ENCODE measurements around the gene KNDC1.
A peak's percentile ranks its signal among the peaks of the same experiment; 100 is the strongest.
"Not testable (repeated sequence)": the region's sequence is repeated elsewhere in the genome, so short reads cannot be mapped to it uniquely, and the experiment has no call there.

Gene KNDC1

DNA sequence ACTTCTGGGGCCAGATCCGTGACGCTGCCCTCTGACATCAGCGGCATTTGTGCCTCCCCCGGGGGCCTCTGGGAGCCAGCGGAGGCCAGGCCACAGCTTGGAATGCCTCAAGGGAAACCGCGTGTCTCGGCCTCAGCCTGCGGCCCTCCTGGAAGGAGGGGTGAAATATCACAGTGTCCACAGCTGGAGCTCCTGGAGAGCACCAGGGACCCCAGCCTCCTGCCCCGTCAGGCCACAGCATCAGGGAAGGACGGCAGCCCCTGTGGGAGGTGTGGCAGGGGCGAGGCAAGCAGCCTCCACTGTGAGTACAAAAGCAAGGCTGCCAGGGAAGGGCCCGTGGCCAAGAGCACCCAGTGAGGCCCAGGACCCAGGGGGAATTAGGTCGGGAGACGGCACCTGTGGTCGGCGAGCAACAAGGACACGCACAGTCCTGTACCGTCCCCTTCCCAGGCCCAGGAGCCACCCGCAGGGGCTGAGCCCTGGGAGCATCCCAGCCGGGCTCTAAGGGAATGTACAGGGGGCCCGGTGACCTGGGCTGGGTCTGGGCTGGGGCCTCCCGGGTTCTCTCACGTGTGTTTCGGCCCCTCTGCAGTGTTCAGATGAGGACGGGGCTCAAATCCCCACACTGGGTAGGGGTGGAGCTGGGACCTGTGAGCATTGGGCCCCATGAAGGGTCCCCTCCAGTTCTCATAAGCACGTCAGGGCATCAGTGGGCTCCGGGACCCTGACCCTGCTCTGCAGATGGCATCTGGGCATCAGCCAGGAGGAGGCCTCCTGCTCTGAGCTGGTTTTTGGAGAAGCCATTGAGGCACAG is 18.7 kb upstream of the KNDC1 start:
- no peak for FAIRE-seq

- no peak for FAIRE-seq
These were observed 18.1 kb upstream of the KNDC1 start for GRCh38 chr10:133141958-133142340.

- FAIRE-seq: no peak
These were observed 17.4 kb upstream of the KNDC1 start for GRCh38 chr10:133142523-133143199.

DNA sequence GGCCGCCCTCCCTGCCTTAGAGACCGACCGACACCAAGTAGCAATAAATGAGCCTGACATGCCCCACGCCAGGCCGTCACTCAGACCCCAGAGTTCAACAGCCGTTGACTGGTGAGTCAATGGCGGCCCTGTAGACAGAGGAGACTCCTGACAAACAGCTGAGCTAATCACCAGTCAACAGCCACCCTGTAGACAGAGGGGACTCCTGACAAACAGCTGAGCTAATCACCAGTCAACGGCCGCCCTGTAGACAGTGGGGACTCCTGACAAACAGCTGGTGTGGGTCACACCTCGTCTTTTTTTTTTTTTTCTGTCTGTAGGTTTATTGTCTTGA is 16.9 kb upstream of the KNDC1 start:
- FAIRE-seq: no peak

DNA sequence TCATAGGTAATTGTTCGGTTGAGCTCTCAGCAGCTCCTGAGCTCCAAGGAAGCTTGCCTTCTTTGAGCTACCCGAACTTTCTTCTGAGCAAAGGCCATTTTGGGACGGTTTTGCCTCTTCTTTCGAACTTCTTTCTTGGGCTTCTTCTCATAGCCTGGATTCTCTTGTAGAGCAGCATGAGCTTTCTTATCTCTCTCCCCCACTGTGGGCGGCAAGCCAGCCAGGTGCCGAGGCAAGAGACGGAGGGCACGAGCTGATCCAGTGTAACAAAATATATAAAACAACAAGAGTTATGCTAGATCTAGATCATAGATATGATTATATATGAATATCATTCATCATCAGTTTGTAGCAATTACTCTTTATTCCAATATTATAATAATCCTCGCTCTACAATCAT is 16.5 kb upstream of the KNDC1 start:
- FAIRE-seq: peak; percentile 47

- no peak for FAIRE-seq
These were observed 15.2 kb upstream of the KNDC1 start for GRCh38 chr10:133144771-133145170.

- FAIRE-seq: no peak
These were observed 9.8 kb upstream of the KNDC1 start for GRCh38 chr10:133150226-133150625.

DNA sequence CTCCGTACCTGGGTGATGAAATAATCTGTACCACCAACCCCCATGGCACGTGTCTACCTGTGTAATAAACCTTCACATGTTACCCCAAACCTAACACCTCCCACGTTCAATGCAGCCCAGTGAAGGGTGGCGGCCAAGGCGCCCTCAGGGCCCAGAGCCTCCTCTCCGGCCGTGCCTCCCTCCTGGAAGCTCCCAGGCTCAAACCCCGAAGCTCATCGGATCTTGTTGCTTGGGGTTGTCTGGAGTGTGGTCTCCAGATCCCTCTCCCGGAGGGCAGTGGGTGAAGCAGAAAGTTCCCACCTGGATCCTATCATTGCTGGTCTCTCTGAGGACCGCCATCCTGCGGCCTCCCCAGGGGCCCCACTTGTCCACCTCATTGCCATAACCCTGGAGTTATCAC is 9.4 kb upstream of the KNDC1 start:
- FAIRE-seq: no peak

DNA sequence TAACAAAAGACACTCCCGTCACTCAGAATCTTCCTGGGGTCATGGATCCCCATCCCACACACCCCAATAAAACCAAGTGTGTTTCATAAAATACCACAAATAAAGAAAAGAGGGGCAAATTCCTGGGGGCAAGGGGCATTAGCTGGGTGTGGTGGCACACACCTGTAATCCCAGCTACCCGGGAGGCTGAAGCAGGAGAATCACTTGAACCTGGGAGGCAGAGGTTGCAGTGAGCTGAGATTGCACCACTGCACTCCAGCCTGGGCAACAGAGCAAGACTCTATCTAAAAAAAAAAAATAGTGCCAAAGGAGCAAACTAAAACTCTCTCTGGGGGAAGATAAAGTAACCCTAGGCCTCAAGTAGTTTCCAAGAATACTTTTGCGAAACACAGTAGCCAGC is 8.9 kb upstream of the KNDC1 start:
- FAIRE-seq: not testable (repeated sequence)

- no peak for FAIRE-seq
These were observed 8.5 kb upstream of the KNDC1 start for GRCh38 chr10:133151543-133151972.

- FAIRE-seq: no peak
These were observed 5.6 kb upstream of the KNDC1 start for GRCh38 chr10:133154411-133154810.

- no peak for FAIRE-seq
These were observed 4.8 kb upstream of the KNDC1 start for GRCh38 chr10:133154996-133155778.

GRCh38 chr10:133156674-133157579 is 3.1 kb upstream of the KNDC1 start:
- FAIRE-seq: no peak

- no peak for FAIRE-seq
These were observed 2.2 kb upstream of the KNDC1 start for GRCh38 chr10:133157662-133158436.

DNA sequence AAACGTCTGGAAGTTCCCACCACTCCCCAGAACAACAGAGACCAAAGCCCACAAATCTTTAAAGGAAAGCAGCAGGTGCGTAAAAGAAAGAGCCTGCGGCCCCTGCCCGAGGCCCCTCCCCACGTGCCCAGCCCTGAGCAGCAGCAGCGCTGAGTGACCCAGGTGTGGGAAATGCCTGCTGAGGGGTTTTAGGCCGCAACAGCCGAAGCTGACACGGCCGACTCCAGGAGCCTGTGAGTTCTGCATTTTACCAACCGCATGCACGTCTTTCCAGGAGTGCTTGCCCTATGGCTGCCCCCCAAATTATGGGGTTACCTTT is 1.6 kb upstream of the KNDC1 start:
- FAIRE-seq: no peak

GRCh38 chr10:133158756-133159610 is 1.0 kb upstream of the KNDC1 start:
- FAIRE-seq: no peak

- no peak for FAIRE-seq
These were observed 439 bp upstream of the KNDC1 start for GRCh38 chr10:133159611-133159949.

DNA sequence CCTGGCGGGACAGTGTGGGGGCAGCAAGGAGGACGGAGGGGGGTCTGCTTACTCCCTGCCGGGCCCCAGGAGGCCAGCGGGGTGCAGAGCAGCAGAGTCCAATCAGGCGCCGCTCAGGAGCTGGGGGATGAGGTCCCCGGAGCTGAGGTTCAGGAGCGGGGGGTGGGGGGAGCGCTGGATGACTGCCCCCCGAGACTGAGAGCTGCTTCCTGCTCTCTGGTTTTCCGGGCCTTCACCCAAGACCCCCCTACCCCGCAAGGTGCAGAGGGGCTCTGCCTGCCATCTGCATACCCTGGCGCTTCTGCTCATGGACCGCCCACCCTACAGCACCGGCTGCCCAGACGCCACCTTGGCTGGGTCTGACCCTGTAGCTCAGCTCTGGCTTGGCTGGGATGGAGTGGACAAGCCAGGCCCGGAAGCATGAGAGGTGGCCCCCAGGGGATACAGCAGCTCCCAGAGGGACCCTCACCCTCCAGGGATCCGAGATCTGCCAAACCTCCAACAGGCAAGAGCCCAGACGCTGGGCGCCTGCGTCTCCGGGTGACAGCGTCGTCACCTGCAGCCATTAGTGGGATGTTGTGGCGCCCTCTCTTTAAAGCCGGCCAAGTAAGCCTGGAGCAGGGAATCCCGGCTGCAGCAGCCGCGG is 930 bp downstream of the KNDC1 start:
- no peak for FAIRE-seq

DNA sequence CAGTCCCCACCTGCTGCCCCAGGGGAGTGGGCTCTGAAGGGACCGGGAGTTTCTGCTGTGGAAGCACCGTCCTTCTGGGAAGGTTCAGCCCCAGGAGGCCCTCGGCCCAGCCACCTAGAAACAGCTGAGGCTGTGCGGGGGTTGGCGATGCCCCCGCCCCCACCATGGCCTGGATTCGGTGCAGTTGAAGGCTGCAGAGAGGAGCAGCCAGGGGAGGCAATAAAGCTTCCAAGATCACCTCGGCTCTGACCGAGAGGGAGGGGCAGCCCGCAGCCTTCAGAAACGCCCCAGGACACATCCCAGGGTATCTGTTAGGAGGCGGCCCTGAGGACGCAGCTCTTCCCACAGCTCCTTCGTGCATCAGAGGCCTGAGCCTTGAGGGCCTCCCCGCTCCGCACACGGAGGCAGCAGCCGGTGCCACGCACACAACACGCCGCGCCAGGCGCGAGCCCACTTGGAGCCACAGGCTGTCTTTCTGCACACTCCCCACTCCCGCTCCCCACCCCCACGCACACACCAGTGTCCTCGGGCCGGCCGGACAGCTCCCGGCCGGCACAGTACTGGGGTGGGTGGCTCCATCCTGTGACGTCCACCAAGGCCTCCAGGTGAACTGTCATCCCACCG is 1.6 kb downstream of the KNDC1 start:
- FAIRE-seq: no peak

All from colon (tissue), 2 donors.